Left lung (tissue), 10 donors: ENCODE results near the gene UBE2J2. TPM values are rescaled to one million over a fixed set of nuclear protein-coding genes. Genes with fewer than 3 reads are reported as not detected.
"Not testable (repeated sequence)": the region's sequence is repeated elsewhere in the genome, so short reads cannot be mapped to it uniquely, and the experiment has no call there.

Experiments used
- ATAC-seq: fragments of 200-7000 bp; cut with Tn5 transposase; one replicate; pipeline ENCODE4 v1.9.1; 2020; ENCODE audit warnings: moderate library complexity
- DNase-seq, 4 donors: peaks; one replicate each; pipeline ENCODE4 v3.0.0-alpha.2; 2013 to 2020
- H3K27ac ChIP-seq, 2 donors: fragments of 200-600 bp; sonication (generic) in 1 of 2; one replicate each; pipeline versions ENCODE4 v1.5.0 to v1.8.0; 2020 to 2021
- H3K27me3 ChIP-seq, 2 donors: fragments of 200-600 bp; sonication (generic) in 1 of 2; one replicate each; pipeline versions ENCODE4 v1.5.0 to v1.8.0; 2020 to 2021
- H3K36me3 ChIP-seq, 2 donors: fragments of 200-600 bp; sonication (generic) in 1 of 2; one replicate each; pipeline versions ENCODE4 v1.5.0 to v1.8.0; 2020 to 2021
- H3K4me1 ChIP-seq, 2 donors: fragments of 200-600 bp; one replicate each; pipeline ENCODE4 v1.8.0; 2021
- H3K4me3 ChIP-seq, 2 donors: fragments of 200-600 bp; sonication (generic) in 1 of 2; one replicate each; pipeline versions ENCODE4 v1.5.0 to v1.8.0; 2020 to 2021; ENCODE audit warnings: mild to moderate bottlenecking in 1 of 2
- H3K9me3 ChIP-seq, 2 donors: fragments of 200-600 bp; sonication (generic) in 1 of 2; one replicate each; pipeline versions ENCODE4 v1.5.0 to v1.8.0; 2020 to 2021
- intact Hi-C, 2 donors: fragments of 100-400 bp; cut with DNase I; formaldehyde crosslinking; loops; one replicate each; pipeline versions ENCODE4 v1.11.2 to v1.14.2; 2022
- polyA plus RNA-seq, 6 donors: library from polyadenylated mRNA; unstranded; fragments of 120-200 nt; gene quantifications; one replicate each; pipeline ENCODE4 v1.2.1, GENCODE V29; 2013; ENCODE audit not compliant: insufficient read length in 6 of 6
- total RNA-seq, 2 donors: library from RNA; stranded (reverse); fragmentation: NEBNext Ultra II Directional; extraction: Animal tissue kit (Norgen Biotek cat#: 25700); gene quantifications; one replicate each; pipeline ENCODE4 v1.2.1, GENCODE V29; 2021
- TF ChIP-seq, protein P1 (sequence below), 2 donors: fragments of 200-600 bp; sonication (generic) in 1 of 2; IDR thresholded peaks; one replicate each; pipeline versions ENCODE4 v1.5.0 to v1.8.0; 2021; ENCODE audit warnings: antibody characterized with exemption in 2 of 2
- donor health status: DM: no; HTN: yes; CAD: no.
- donor health status: DM: no; HTN: no; CAD: no.

The UBE2J2 gene
- total and polyA plus RNA-seq, 8 donors = 42.8 to 68.6 (median 52.1) TPM

DNA sequence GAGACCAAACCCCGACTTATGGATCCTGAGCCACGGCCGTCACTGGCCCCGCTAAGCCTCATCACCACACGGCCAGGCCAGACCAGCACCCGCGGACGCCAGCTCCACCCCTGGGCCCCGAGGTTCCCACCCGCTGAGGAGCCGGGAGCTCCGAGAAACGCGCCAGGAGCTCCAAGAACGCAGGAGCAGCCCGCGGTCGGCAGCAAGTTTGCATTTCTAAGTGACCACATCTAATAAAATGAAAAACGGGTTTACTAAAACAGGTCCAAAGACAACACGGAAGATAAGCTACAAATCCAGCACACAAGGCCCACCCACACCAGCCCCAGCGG, 19.0 kb downstream of the UBE2J2 start:
- Histone ChIP-seq H3K27me3 (no peaks in the 10 kb centered on the region), H3K9me3 (no peaks in the 10 kb centered on the region), H3K4me3 (no peak overlapping the region), H3K4me1 (no peaks in the 10 kb centered on the region), H3K36me3 (peaks cover 0 to 66% of the 10 kb centered on the region in 2 donors), H3K27ac (no peak overlapping the region)
- TF ChIP-seq, protein P1, sequence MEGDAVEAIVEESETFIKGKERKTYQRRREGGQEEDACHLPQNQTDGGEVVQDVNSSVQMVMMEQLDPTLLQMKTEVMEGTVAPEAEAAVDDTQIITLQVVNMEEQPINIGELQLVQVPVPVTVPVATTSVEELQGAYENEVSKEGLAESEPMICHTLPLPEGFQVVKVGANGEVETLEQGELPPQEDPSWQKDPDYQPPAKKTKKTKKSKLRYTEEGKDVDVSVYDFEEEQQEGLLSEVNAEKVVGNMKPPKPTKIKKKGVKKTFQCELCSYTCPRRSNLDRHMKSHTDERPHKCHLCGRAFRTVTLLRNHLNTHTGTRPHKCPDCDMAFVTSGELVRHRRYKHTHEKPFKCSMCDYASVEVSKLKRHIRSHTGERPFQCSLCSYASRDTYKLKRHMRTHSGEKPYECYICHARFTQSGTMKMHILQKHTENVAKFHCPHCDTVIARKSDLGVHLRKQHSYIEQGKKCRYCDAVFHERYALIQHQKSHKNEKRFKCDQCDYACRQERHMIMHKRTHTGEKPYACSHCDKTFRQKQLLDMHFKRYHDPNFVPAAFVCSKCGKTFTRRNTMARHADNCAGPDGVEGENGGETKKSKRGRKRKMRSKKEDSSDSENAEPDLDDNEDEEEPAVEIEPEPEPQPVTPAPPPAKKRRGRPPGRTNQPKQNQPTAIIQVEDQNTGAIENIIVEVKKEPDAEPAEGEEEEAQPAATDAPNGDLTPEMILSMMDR (IDR thresholded peaks at IDR 0.05) = no peak
- intact Hi-C loops = no loop called here
- DNase-seq (no peak), ATAC-seq (no peak)

DNA sequence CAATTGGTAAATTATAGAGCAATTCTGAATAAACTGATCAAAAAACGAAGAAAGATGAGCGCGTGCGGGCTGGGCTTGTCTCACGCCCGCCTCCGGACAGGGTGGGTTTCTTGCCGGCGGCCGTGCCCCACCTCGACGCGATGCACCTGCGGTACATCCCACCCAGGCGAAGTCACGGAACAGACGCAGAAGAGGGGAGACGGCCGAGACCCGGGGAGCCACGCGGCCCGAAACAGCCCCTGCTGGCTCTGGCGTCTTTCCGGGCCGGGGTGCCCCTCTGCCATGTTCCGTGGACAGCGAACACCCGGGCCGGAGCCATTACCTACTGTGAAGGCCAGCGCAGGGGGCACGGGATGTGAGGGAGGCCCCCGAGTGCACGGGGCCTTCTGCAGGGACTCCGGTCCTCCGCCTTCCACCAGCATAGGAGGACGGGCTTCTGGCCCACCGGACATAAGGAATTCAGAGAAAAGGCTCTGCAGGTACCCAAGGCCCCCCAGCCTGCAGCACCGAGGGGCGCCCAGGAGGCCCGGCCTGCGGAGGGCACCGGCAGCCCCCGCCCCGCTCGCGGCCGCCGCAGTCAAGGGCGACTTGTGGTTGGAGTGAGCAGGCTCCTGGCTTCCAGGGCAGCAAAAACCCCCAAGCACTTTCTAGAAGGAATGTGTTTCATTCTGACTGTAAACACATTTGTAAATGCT, 19.5 kb downstream of the UBE2J2 start:
- H3K27ac ChIP-seq = no peak overlapping the region
- TF ChIP-seq, protein P1 (IDR thresholded peaks at IDR 0.05) = no peak
- ATAC-seq (no peak), DNase-seq (no peak)
- no peak overlapping the region for H3K4me3 ChIP-seq
- H3K4me1 ChIP-seq = no peaks in the 10 kb centered on the region
- peaks cover 0 to 61% of the 10 kb centered on the region in 2 donors for H3K36me3 ChIP-seq
- intact Hi-C loops = no loop called here
- H3K27me3 ChIP-seq = no peaks in the 10 kb centered on the region
- H3K9me3 ChIP-seq = no peaks in the 10 kb centered on the region

DNA sequence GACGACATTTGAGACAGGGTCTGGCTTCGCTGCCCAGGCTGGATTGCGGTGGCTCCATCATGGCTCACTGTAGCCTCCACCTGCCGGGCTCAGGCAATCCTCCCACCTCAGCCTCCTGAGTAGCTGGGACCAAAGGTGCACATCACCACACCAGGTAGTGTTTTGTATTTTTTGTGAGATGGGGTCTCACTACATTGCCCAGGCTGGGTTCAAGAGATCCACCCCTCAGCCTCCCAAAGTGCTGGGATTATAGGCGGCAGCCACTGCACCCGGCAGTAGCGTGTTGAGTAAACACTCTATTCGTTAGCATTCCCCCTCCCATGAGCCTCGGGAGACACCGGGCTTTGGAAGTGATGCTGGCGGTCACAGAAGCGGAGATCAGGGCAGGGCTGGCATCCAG, 20.3 kb downstream of the UBE2J2 start:
- H3K9me3 ChIP-seq = no peaks in the 10 kb centered on the region
- peaks cover 0 to 55% of the 10 kb centered on the region in 2 donors for H3K36me3 ChIP-seq
- TF ChIP-seq, protein P1 (IDR thresholded peaks at IDR 0.05) = no peak
- peaks cover 0 to 3% of the 10 kb centered on the region in 2 donors for H3K27me3 ChIP-seq
- no peak overlapping the region for H3K27ac ChIP-seq
- H3K4me3 ChIP-seq = no peak overlapping the region
- H3K4me1 ChIP-seq = no peaks in the 10 kb centered on the region
- intact Hi-C loops = no loop called here
- DNase-seq = no peak
- ATAC-seq = no peak

DNA sequence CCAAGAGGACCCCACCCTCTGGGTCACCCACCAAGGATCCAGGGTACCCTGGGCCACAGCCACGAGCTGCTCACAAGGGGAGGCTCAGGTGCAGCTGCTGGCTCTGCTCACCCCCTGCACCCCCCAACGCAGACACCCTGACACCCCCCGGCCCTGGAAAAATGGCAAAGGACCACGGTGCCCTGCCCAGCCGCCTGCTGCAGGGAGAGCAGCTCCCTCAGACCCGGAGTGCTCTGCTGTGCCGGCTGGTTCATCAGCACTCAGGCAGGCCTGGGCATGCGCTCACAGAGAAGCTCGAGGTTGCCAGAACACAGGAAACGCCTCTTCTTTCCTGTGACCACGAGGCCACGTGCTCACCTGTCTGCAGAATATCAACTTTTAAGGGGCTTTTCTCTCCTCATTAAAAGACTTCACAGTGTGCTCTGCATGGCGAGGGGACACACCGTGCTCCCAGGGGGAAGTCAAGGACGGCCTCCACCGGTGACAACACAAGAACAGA, 22.8 kb downstream of the UBE2J2 start:
- H3K27ac ChIP-seq = no peak overlapping the region
- TF ChIP-seq, protein P1 (IDR thresholded peaks at IDR 0.05) = no peak
- no peak overlapping the region for H3K4me3 ChIP-seq
- ATAC-seq (peak; percentile 32), DNase-seq (no peak)
- no peaks in the 10 kb centered on the region for H3K9me3 ChIP-seq
- peaks cover 0 to 11% of the 10 kb centered on the region in 2 donors for H3K4me1 ChIP-seq
- peaks cover 12 to 28% of the 10 kb centered on the region in 2 donors for H3K27me3 ChIP-seq
- H3K36me3 ChIP-seq = peaks cover 0 to 42% of the 10 kb centered on the region in 2 donors
- intact Hi-C loops = no loop called here

GRCh38 chr1:1248009-1248913, 25.4 kb downstream of the UBE2J2 start:
- DNase-seq, ATAC-seq, H3K4me3 ChIP-seq, H3K27ac ChIP-seq, H3K9me3 ChIP-seq: not testable (repeated sequence)
- Histone ChIP-seq H3K27me3 (peaks cover 16 to 48% of the 10 kb centered on the region in 2 donors), H3K36me3 (peaks cover 0 to 16% of the 10 kb centered on the region in 2 donors), H3K4me1 (peaks cover 0 to 11% of the 10 kb centered on the region in 2 donors)
- intact Hi-C loops = loop anchor here in 1 of 2 donors (10.0 kb wide), 1 partner anchor 123 kb away; no protein-coding TSS in a partner anchor
